Peyer's patch (tissue), 4 donors: Measurements from ENCODE around the gene EMCN. TPM values are rescaled to one million over a fixed set of nuclear protein-coding genes. Genes with fewer than 3 reads are reported as not detected.

ENCODE experiments used
- DNase-seq, 3 donors: peaks; one replicate each; pipeline ENCODE4 v3.0.0-alpha.2; 2017 to 2019
- H3K27ac ChIP-seq, 4 donors: fragments of 200-600 bp; sonication (generic); one replicate each; pipeline ENCODE4 v1.5.1; 2016 to 2019
- H3K27me3 ChIP-seq, 2 donors: fragments of 200-600 bp; sonication (generic); one replicate each; pipeline ENCODE4 v1.5.1; 2019
- H3K36me3 ChIP-seq, 3 donors: fragments of 200-600 bp; sonication (generic); one replicate each; pipeline ENCODE4 v1.5.1; 2016 to 2019
- H3K4me1 ChIP-seq, 4 donors: fragments of 200-600 bp; sonication (generic); one replicate each; pipeline ENCODE4 v1.5.1; 2016 to 2019
- H3K4me3 ChIP-seq, 4 donors: fragments of 200-600 bp; sonication (generic); 1 replicate in 3 of 4; 2 replicates in 1 of 4; pipeline ENCODE4 v1.5.1; 2016 to 2019; ENCODE audit warnings: mild to moderate bottlenecking in 1 of 4
- H3K9me3 ChIP-seq, 4 donors: fragments of 200-600 bp; sonication (generic); one replicate each; pipeline ENCODE4 v1.5.1; 2016 to 2019; ENCODE audit warnings: mild to moderate bottlenecking in 1 of 4
- POLR2A ChIP-seq, 2 donors: fragments of 450-650 bp; IDR thresholded peaks; one replicate each; pipeline ENCODE4 v1.5.1; 2017; ENCODE audit warnings: antibody characterized with exemption in 2 of 2, mild to moderate bottlenecking in 2 of 2, moderate library complexity in 2 of 2
- total RNA-seq, 4 donors: library from RNA; depleted of rRNA; stranded (reverse); fragments of >200 nt; gene quantifications; one replicate each; pipeline ENCODE4 v1.1.0, GENCODE V29; 2016
- TF ChIP-seq, protein P1 (sequence below), 6 experiments: fragments of 450-650 bp in 4 of 6; fragments of 200-600 bp in 2 of 6; sonication (generic) in 1 of 6; IDR thresholded peaks; one replicate each; pipeline ENCODE4 v1.5.1; 2017 to 2019; ENCODE audit warnings: antibody characterized with exemption in 6 of 6, mild to moderate bottlenecking in 3 of 6, moderate library complexity in 1 of 6

The EMCN gene
- total RNA-seq, 4 donors from 2014 or later = 1.2 to 42.1 (median 3.8) TPM

DNA sequence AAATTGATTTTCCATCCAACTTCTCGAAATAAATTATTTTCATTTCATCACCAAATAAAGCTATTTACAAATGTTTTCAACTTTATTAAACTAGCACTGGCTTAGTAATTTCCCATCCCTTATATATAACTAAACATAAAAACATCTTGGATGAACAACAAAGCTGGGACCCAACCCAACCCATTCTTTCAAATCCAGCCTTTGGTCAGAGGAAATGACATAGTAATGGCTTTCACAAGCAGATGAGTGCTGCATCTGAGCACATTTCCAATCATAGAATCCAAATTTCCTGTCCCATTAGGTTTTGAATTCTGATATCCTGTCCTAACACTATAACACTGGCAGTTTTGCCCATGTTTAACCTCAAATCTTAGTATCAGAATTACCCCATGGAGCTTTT lies 7.9 kb upstream of the EMCN start:
- no peak overlapping the region for H3K27ac ChIP-seq
- H3K4me3 ChIP-seq = no peak overlapping the region
- no peaks in the 10 kb centered on the region for H3K9me3 ChIP-seq
- no peaks in the 10 kb centered on the region for H3K4me1 ChIP-seq
- TF ChIP-seq, protein P1, sequence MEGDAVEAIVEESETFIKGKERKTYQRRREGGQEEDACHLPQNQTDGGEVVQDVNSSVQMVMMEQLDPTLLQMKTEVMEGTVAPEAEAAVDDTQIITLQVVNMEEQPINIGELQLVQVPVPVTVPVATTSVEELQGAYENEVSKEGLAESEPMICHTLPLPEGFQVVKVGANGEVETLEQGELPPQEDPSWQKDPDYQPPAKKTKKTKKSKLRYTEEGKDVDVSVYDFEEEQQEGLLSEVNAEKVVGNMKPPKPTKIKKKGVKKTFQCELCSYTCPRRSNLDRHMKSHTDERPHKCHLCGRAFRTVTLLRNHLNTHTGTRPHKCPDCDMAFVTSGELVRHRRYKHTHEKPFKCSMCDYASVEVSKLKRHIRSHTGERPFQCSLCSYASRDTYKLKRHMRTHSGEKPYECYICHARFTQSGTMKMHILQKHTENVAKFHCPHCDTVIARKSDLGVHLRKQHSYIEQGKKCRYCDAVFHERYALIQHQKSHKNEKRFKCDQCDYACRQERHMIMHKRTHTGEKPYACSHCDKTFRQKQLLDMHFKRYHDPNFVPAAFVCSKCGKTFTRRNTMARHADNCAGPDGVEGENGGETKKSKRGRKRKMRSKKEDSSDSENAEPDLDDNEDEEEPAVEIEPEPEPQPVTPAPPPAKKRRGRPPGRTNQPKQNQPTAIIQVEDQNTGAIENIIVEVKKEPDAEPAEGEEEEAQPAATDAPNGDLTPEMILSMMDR (IDR thresholded peaks at IDR 0.05) = no peak
- no peak for TF ChIP-seq POLR2A (IDR thresholded peaks at IDR 0.05)
- H3K36me3 ChIP-seq = no peaks in the 10 kb centered on the region
- no peaks in the 10 kb centered on the region for H3K27me3 ChIP-seq
- DNase-seq = no peak

DNA sequence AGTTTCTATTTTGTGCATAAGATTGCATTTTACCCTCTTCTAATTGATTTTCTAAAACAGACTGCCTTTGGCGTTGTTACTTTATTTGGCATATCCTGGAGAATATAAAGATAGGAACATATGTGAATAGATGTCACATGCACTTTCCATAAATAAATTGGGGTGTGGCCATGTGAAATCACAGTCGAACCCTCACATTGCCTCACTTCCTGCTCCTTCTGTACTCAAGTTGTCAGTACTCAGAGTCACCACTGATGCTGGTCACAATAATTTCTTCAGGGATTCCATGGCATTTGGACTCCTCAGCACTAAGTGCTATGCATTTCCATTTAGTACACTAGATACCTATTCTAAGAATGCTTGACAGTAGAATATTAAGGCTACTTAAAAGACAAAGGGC lies 1.4 kb upstream of the EMCN start:
- H3K9me3 ChIP-seq = no peaks in the 10 kb centered on the region
- no peaks in the 10 kb centered on the region for H3K36me3 ChIP-seq
- no peaks in the 10 kb centered on the region for H3K4me1 ChIP-seq
- TF ChIP-seq, protein P1 (IDR thresholded peaks at IDR 0.05) = no peak
- no peak for TF ChIP-seq POLR2A (IDR thresholded peaks at IDR 0.05)
- no peaks in the 10 kb centered on the region for H3K27me3 ChIP-seq
- no peak overlapping the region for H3K27ac ChIP-seq
- H3K4me3 ChIP-seq = no peak overlapping the region
- DNase-seq = no peak

DNA sequence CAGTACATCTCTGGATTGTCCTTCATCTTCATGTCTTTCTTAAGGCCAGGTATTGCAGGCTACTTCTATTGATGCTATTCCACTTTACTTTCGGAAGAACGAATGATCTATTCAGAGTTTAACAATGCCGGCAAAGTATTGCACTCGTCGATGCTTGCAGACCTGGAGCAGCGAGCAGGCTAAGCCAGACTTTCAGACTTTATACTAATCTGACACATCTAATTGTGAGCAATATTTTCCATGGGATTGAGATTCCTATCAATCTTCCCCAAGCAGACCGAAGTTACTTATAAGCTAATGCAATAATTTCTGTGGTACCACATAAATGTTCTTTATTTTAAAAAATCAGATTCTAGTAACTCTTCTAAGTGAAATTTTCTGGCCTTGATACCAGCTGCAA lies 1.6 kb downstream of the EMCN start:
- no peak for DNase-seq
- TF ChIP-seq, protein P1 (IDR thresholded peaks at IDR 0.05) = no peak
- no peak for TF ChIP-seq POLR2A (IDR thresholded peaks at IDR 0.05)
- no peaks in the 10 kb centered on the region for H3K4me1 ChIP-seq
- no peaks in the 10 kb centered on the region for H3K27me3 ChIP-seq
- H3K36me3 ChIP-seq = no peaks in the 10 kb centered on the region
- peak overlapping the region in 1 of 4 donors; percentile 21 for H3K27ac ChIP-seq
- H3K9me3 ChIP-seq = no peaks in the 10 kb centered on the region
- H3K4me3 ChIP-seq = peak overlapping the region in 1 of 4 donors; percentile 13

DNA sequence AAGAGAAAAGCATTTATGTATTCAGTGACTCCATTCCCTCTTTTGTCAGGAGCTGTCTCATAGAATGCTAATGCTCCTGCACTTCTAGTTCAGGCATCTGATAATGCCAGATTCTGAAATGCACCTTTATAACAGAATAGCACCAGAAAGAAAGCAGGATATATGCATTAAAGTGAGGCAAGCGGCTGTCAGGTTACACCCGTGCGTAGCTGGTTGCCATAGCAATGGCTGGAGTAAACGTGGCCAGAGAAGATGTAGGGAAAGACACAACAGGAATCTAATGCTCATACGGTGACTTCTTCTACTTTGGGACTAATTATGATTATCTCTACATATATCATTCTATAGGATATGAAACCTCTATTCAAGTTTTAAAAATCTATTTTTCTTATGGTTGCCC lies 5.9 kb downstream of the EMCN start:
- H3K4me3 ChIP-seq = no peak overlapping the region
- no peaks in the 10 kb centered on the region for H3K27me3 ChIP-seq
- H3K9me3 ChIP-seq = no peaks in the 10 kb centered on the region
- no peak for TF ChIP-seq POLR2A (IDR thresholded peaks at IDR 0.05)
- TF ChIP-seq, protein P1 (IDR thresholded peaks at IDR 0.05) = no peak
- H3K36me3 ChIP-seq = no peaks in the 10 kb centered on the region
- no peak overlapping the region for H3K27ac ChIP-seq
- DNase-seq = no peak
- H3K4me1 ChIP-seq = no peaks in the 10 kb centered on the region

DNA sequence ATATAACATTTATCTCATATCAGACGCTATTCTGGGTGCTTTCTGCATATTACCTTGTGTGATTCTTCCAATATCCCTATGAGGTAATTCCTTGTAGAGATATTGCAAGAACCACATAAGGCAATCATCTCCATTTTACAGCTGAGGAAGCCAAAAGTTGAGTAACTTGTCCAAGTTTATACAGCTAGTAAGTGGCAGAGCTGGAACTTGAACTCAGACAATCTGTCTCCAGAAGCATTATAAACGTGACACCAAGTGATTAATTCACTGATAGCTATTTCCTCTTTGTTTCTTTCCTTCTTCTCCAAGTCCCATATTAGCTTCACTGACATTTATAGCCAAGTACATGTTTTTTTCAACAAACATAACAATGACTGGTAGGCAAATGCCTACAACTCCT lies 7.3 kb downstream of the EMCN start:
- Histone ChIP-seq H3K27ac (peak overlapping the region in 1 of 4 donors; percentile 12), H3K27me3 (no peaks in the 10 kb centered on the region), H3K36me3 (no peaks in the 10 kb centered on the region), H3K4me3 (no peak overlapping the region), H3K4me1 (no peaks in the 10 kb centered on the region), H3K9me3 (no peaks in the 10 kb centered on the region)
- TF ChIP-seq POLR2A (IDR thresholded peaks at IDR 0.05) = no peak
- TF ChIP-seq, protein P1 (IDR thresholded peaks at IDR 0.05) = no peak
- DNase-seq = no peak

DNA sequence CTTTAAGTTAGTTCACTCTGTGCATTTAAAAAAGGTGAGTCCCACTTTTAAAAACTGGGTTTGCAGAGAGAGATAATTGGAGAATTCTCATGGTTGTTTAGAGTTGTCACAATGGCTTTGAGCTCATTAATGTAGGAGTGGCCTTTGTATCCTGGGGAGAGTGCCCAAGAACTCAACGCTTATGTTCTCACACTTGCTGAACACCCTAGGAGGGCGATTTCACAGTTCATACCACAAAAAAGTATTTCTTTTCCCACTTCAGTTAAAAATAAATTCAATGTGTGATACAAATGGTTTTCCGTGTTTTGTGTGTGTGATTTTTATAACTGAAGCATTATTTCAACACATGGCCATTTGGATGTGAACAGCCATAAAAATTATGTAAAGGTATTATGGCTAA lies 8.4 kb downstream of the EMCN start:
- Histone ChIP-seq H3K36me3 (no peaks in the 10 kb centered on the region), H3K4me3 (no peak overlapping the region), H3K4me1 (no peaks in the 10 kb centered on the region), H3K27ac (no peak overlapping the region), H3K9me3 (no peaks in the 10 kb centered on the region), H3K27me3 (no peaks in the 10 kb centered on the region)
- TF ChIP-seq, protein P1 (IDR thresholded peaks at IDR 0.05) = no peak
- TF ChIP-seq POLR2A (IDR thresholded peaks at IDR 0.05) = no peak
- no peak for DNase-seq
